Caco-2 (cell line): ENCODE results near the gene WDR36. TPM values are rescaled to one million over a fixed set of nuclear protein-coding genes. Genes with fewer than 3 reads are reported as not detected.

Experiments
- BruUV-seq: library from RNA; stranded (reverse); fragments of 400-500 nt; replicated peaks from 2 replicates; lab custom pipeline; 2021; lab: Mats Ljungman, UMichigan
- CTCF ChIA-PET: fragments of 300-600 bp; sonication (Branson Sonifier 250); formaldehyde crosslinking; loops from one replicate; lab custom pipeline; 2022; ENCODE audit warnings: antibody characterized with exemption; lab: Charles Lee
- POLR2A ChIA-PET: fragments of 300-600 bp; sonication (Branson Sonifier 250); formaldehyde crosslinking; loops from one replicate; lab custom pipeline; 2022; ENCODE audit warnings: antibody characterized with exemption; lab: Charles Lee
- DNase-seq, 2 experiments: peaks; one replicate each; pipeline versions ENCODE4 v3.0.0 to v3.0.0-alpha.2; 2020 to 2022
- H3K27me3 ChIP-seq: replicated peaks from 2 replicates; pipeline ENCODE4 v1.6.0; 2011; ENCODE audit warnings: low read length; ENCODE audit not compliant: control insufficient read depth, insufficient read depth
- H3K36me3 ChIP-seq: 2 replicates; pipeline ENCODE4 v1.5.1; 2011; ENCODE audit warnings: low read length; ENCODE audit not compliant: control insufficient read depth, insufficient read depth
- H3K4me1 ChIP-seq: fragments of 250-450 bp; sonication (Bioruptor Pico); 2 replicates; pipeline ENCODE4 v1.5.1; 2020; ENCODE audit warnings: mild to moderate bottlenecking
- H3K4me3 ChIP-seq: 2 replicates; pipeline ENCODE4 v1.5.1; 2011; ENCODE audit warnings: low read depth, mild to moderate bottlenecking, control low read depth, low read length
- H3K9me3 ChIP-seq: fragments of 250-450 bp; sonication (Bioruptor Pico); 2 replicates; pipeline ENCODE4 v1.5.1; 2020; ENCODE audit warnings: mild to moderate bottlenecking, moderate library complexity
- H3K27ac Mint-ChIP-seq: one replicate; pipeline ENCODE4 v1.8.0; 2022; ENCODE audit warnings: mixed read lengths; ENCODE audit not compliant: unreplicated experiment
- H3K27me3 Mint-ChIP-seq: one replicate; pipeline ENCODE4 v1.8.0; 2022; ENCODE audit warnings: mixed read lengths; ENCODE audit not compliant: insufficient read depth, unreplicated experiment
- H3K36me3 Mint-ChIP-seq: one replicate; pipeline ENCODE4 v1.8.0; 2022; ENCODE audit warnings: mild to moderate bottlenecking, mixed read lengths; ENCODE audit not compliant: insufficient read depth, unreplicated experiment
- H3K4me1 Mint-ChIP-seq: one replicate; pipeline ENCODE4 v1.8.0; 2022; ENCODE audit warnings: low read depth, mixed read lengths; ENCODE audit not compliant: unreplicated experiment
- H3K4me3 Mint-ChIP-seq: one replicate; pipeline ENCODE4 v1.8.0; 2022; ENCODE audit warnings: mild to moderate bottlenecking, moderate library complexity, mixed read lengths; ENCODE audit not compliant: unreplicated experiment
- H3K9me3 Mint-ChIP-seq: one replicate; pipeline ENCODE4 v1.8.0; 2022; ENCODE audit warnings: mixed read lengths; ENCODE audit not compliant: unreplicated experiment
- intact Hi-C: fragments of 100-400 bp; cut with micrococcal nuclease; formaldehyde crosslinking; loops from one replicate; pipeline ENCODE4 v1.10.0; 2022; ENCODE audit not compliant: unreplicated experiment
- total RNA-seq: library from RNA; stranded (reverse); gene quantifications from 2 replicates; pipeline ENCODE4 v1.2.3, GENCODE V29; 2022
- TF ChIP-seq, protein P1 (sequence below), 2 experiments: fragments of 200-600 bp in 1 of 2; IDR thresholded peaks; 1 replicate in 1 of 2; 2 replicates in 1 of 2; pipeline versions ENCODE4 v1.5.1 to v1.8.0; 2011 to 2022; ENCODE audit warnings: antibody characterized with exemption in 1 of 2, control low read depth in 1 of 2, inconsistent platforms in 1 of 2, low read depth in 1 of 2, low read length in 1 of 2, mild to moderate bottlenecking in 1 of 2, moderate library complexity in 1 of 2; ENCODE audit not compliant: insufficient read depth in 1 of 2, severe bottlenecking in 1 of 2, unreplicated experiment in 1 of 2

The WDR36 gene
- total RNA-seq, 1 experiment from 2014 or later, result 33.5 TPM

DNA sequence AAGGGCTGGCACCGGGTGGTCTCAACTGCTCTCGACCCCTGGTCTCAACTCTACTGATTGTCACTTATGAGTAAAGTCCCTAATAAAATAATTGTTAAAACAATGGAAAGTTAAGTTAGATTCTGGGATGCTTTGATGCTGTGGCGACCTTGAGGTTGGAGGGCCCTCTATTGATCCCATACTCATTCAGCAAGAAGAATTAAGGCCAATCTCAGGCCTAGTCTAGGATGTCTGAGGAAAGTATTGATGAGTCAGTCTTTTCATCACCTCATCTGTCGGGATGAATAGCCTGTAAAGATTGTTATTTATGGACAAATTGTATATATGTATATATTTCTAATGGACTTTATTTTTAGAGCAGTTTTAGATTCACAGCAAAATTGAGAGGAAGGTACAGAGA, 50.8 kb downstream of the WDR36 start:
- H3K9me3 Mint-ChIP-seq, result no peaks in the 10 kb centered on the region
- no peak for DNase-seq
- TF ChIP-seq, protein P1, sequence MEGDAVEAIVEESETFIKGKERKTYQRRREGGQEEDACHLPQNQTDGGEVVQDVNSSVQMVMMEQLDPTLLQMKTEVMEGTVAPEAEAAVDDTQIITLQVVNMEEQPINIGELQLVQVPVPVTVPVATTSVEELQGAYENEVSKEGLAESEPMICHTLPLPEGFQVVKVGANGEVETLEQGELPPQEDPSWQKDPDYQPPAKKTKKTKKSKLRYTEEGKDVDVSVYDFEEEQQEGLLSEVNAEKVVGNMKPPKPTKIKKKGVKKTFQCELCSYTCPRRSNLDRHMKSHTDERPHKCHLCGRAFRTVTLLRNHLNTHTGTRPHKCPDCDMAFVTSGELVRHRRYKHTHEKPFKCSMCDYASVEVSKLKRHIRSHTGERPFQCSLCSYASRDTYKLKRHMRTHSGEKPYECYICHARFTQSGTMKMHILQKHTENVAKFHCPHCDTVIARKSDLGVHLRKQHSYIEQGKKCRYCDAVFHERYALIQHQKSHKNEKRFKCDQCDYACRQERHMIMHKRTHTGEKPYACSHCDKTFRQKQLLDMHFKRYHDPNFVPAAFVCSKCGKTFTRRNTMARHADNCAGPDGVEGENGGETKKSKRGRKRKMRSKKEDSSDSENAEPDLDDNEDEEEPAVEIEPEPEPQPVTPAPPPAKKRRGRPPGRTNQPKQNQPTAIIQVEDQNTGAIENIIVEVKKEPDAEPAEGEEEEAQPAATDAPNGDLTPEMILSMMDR (IDR thresholded peaks at IDR 0.05; ENCODE audit: insufficient read depth in 1 of 2, low read depth in 1 of 2, low read length in 1 of 2, severe bottlenecking in 1 of 2, unreplicated experiment in 1 of 2), result no peak
- H3K27me3 Mint-ChIP-seq, result peaks cover 3% of the 10 kb centered on the region
- POLR2A ChIA-PET, result no interaction called here
- intact Hi-C loops, result no loop called here
- Histone ChIP-seq H3K27me3 (no peaks in the 10 kb centered on the region), H3K9me3 (no peaks in the 10 kb centered on the region), H3K4me1 (no peaks in the 10 kb centered on the region), H3K4me3 (no peak overlapping the region), H3K36me3 (no peaks in the 10 kb centered on the region)
- no TSS peak for BruUV-seq
- CTCF ChIA-PET, result no interaction called here
- no peak overlapping the region for H3K4me3 Mint-ChIP-seq
- H3K4me1 Mint-ChIP-seq, result no peaks in the 10 kb centered on the region
- no peaks in the 10 kb centered on the region for H3K36me3 Mint-ChIP-seq
- H3K27ac Mint-ChIP-seq, result no peak overlapping the region

DNA sequence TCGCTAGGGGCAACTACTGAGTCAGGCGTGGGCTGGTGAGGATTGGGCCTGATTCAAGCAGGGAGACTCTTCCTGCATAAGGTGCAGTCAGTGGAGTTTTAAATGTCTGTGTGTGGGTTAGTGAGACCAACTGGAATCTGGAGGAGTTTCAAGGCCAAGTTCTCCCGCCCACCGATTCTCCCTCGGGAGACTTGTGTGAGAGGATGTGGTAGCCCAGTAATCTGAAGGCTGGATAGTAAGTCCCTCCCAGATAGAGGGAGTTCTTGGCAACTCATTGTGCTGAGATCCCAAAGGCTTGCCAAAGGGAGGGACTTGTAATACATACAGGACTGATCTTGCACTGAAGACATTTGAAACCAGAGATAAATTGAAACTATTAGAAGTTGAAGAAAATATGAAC, 51.8 kb downstream of the WDR36 start:
- Histone ChIP-seq H3K4me1 (no peaks in the 10 kb centered on the region), H3K27me3 (no peaks in the 10 kb centered on the region), H3K4me3 (no peak overlapping the region), H3K36me3 (no peaks in the 10 kb centered on the region), H3K9me3 (no peaks in the 10 kb centered on the region)
- no peak for DNase-seq
- CTCF ChIA-PET, result no interaction called here
- BruUV-seq, result no TSS peak
- no peak overlapping the region for H3K27ac Mint-ChIP-seq
- no peak overlapping the region for H3K4me3 Mint-ChIP-seq
- POLR2A ChIA-PET, result no interaction called here
- intact Hi-C loops, result no loop called here
- peaks cover 6% of the 10 kb centered on the region for H3K27me3 Mint-ChIP-seq
- TF ChIP-seq, protein P1 (IDR thresholded peaks at IDR 0.05; ENCODE audit: insufficient read depth in 1 of 2, low read depth in 1 of 2, low read length in 1 of 2, severe bottlenecking in 1 of 2, unreplicated experiment in 1 of 2), result no peak
- no peaks in the 10 kb centered on the region for H3K9me3 Mint-ChIP-seq
- no peaks in the 10 kb centered on the region for H3K4me1 Mint-ChIP-seq
- H3K36me3 Mint-ChIP-seq, result no peaks in the 10 kb centered on the region

DNA sequence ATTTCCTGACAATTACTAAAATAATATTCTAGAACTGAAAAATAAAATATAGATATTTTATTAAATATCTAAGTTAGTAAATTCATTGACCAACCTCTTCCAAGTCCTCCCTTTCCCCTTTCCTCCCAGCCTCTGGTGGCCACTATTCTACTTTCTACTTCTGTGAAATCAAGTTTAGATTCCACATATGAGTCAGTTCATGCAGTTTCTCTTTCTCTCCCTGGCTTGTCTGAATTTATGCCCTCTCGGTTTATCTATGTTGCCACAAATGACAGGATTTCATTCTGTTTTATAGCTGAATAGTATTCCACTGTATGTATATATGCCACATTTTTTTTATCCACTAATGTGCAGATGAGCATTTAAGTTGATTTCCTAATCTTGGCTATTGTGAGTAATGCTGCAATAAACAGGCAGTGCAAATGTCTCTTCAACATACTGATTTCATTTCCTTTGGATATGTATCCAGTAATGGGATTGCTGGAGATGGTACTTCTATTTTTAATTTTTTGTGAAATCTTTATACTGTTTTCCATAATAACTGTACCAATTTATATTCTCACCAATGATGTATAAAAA, 52.3 kb downstream of the WDR36 start:
- H3K27ac Mint-ChIP-seq, result no peak overlapping the region
- CTCF ChIA-PET, result no interaction called here
- H3K4me3 Mint-ChIP-seq, result no peak overlapping the region
- TF ChIP-seq, protein P1 (IDR thresholded peaks at IDR 0.05; ENCODE audit: insufficient read depth in 1 of 2, low read depth in 1 of 2, low read length in 1 of 2, severe bottlenecking in 1 of 2, unreplicated experiment in 1 of 2), result no peak
- POLR2A ChIA-PET, result no interaction called here
- no TSS peak for BruUV-seq
- H3K36me3 Mint-ChIP-seq, result no peaks in the 10 kb centered on the region
- Histone ChIP-seq H3K4me3 (no peak overlapping the region), H3K36me3 (no peaks in the 10 kb centered on the region), H3K9me3 (no peaks in the 10 kb centered on the region), H3K4me1 (no peaks in the 10 kb centered on the region), H3K27me3 (no peaks in the 10 kb centered on the region)
- DNase-seq, result no peak
- no peaks in the 10 kb centered on the region for H3K9me3 Mint-ChIP-seq
- intact Hi-C loops, result no loop called here
- no peaks in the 10 kb centered on the region for H3K4me1 Mint-ChIP-seq
- H3K27me3 Mint-ChIP-seq, result peaks cover 4% of the 10 kb centered on the region
